GM12874 (cell line): ENCODE data around the gene P2RX6.

Source experiments
- TF ChIP-seq, protein P1 (sequence below): IDR thresholded peaks from 2 replicates; pipeline ENCODE4 v1.5.1; 2011; ENCODE audit warnings: low read depth, mild to moderate bottlenecking, control low read depth, low read length, moderate library complexity; ENCODE audit not compliant: insufficient read depth

Gene P2RX6

DNA sequence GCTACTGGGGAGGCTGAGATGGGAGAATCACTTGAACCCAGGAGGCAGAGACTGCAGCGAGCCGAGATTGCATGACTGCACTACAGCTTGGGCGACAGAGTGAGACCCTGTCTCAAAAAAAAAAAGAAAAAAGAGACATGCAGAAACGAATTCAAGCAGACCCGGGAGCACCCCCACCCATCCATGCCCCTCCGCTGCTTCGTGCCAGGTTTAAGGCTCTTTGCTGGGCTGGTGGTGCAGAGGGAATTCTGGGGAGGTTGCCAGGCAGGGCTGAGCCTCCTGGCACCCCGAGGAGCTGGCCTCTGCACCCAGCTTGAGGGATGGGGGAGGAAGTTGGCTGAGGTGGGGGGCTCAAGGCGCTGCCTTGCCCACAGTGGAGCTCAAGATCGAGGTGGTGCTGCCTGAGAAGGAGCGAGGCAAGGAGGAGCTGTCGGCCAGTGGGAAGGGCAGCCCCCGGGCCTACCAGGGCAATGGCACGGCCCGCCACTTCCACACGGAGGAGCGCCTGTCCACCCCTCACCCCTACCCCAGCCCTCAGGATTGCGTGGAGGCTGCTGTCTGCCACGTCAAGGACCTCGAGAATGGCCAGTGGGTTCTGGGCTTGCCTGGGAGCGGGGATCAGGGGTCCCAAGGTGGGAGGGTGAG is 41.9 kb upstream of the P2RX6 start:
- TF ChIP-seq, protein P1, sequence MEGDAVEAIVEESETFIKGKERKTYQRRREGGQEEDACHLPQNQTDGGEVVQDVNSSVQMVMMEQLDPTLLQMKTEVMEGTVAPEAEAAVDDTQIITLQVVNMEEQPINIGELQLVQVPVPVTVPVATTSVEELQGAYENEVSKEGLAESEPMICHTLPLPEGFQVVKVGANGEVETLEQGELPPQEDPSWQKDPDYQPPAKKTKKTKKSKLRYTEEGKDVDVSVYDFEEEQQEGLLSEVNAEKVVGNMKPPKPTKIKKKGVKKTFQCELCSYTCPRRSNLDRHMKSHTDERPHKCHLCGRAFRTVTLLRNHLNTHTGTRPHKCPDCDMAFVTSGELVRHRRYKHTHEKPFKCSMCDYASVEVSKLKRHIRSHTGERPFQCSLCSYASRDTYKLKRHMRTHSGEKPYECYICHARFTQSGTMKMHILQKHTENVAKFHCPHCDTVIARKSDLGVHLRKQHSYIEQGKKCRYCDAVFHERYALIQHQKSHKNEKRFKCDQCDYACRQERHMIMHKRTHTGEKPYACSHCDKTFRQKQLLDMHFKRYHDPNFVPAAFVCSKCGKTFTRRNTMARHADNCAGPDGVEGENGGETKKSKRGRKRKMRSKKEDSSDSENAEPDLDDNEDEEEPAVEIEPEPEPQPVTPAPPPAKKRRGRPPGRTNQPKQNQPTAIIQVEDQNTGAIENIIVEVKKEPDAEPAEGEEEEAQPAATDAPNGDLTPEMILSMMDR = no peak

DNA sequence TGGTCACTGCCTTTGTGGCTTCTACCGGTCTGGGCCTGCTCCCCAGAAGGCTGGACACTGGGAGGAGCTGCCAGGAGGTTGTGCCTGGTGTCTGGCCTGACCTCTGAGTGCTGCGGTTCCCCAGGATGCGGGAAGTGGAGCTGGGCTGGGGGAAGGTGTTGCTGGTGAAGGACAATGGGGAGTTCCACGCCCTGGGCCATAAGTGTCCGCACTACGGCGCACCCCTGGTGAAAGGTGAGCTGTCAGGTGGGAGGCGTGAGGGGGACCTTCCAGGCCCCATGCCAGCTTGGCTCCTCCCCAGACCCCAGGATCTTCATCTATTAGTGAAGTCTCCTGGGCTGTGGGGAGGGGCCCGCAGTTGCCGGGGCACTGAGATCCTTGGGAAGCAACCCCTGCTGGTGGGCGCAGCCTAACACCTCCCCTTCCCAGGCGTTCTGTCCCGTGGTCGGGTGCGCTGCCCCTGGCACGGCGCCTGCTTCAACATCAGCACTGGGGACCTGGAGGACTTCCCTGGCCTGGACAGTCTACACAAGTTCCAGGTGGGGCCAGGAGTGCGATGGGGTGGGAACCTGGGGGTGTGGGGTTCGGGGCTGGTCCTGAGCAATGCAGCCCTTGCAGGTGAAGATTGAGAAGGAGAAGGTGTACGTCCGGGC is 41.2 kb upstream of the P2RX6 start:
- TF ChIP-seq, protein P1 = no peak

DNA sequence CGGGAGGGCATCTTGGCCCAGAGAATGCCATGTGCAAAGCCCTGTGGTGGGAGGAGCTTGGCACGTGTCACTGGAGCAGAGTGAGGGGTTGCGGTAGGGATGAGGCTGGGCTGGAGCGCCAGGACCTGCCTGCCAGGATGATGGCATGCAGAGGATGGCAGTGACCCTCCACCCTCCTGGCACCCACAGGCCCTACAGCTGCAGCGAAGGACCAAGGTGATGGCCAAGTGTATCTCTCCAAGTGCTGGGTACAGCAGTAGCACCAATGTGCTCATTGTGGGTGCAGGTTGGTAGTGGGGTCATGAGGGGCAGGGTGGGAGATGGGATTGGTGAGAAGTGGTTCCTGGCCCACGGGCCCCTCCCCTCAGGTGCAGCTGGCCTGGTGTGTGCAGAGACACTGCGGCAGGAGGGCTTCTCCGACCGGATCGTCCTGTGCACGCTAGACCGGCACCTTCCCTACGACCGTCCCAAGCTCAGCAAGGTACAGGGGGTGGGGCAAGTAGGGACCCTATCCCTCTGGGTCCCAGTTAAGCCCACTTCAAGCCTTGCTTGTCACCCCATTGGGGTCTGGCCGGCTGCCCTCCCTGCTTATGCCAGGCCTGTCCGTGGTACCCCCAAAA is 40.5 kb upstream of the P2RX6 start:
- TF ChIP-seq, protein P1 = no peak

DNA sequence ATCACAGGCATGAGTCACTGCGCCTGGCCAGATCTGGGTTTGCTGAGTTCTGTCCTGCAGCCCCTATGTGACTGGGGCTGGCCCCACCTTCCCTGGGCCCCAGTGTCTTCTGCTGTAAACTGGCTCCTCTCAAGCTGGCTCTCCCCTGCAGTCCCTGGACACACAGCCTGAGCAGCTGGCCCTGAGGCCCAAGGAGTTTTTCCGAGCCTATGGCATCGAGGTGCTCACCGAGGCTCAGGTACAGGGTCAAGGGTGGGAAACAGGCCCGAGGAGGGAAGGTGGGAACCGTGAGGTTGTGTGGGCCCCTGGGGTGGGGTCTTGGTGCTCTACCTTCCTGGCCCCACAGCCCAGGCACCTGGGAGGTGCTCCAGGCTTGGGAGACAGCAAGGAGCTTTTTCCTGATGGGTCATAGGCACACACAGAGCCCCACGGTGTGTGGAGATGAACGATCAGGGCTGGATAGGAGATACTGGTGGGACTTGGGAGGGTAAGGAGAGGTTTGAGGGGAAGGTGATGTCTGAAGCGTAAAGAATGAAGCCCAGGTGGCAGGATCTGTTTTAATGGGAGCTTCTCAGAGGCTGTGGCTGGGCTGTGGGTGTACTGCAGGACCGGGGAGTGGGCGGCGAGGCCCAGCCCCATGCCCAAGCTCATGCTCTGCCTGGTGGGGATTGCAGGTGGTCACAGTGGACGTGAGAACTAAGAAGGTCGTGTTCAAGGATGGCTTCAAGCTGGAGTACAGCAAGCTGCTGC is 39.2 kb upstream of the P2RX6 start:
- TF ChIP-seq, protein P1 = no peak

DNA sequence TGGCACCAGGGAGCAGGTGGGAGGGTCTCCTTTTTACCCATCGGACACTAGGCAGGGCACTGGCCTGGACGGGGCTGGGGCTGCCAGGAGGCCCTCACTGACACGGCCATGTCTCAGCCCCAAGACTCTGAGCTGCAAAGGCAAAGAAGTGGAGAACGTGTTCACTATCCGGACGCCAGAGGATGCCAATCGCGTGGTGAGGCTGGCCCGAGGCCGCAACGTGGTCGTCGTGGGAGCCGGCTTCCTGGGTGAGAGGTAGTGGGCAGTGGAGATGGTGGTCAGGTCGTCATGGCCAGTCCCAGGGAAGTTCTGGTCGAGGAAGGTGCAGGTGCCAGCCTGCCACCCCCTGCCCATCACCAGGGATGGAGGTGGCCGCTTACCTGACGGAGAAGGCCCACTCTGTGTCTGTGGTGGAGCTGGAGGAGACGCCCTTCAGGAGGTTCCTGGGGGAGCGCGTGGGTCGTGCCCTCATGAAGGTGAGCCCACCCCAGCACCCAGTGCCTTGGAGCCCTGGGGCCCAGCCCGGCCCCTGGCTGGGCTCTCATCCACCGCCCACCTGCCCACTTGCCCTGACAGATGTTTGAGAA is 38.6 kb upstream of the P2RX6 start:
- TF ChIP-seq, protein P1 = no peak

DNA sequence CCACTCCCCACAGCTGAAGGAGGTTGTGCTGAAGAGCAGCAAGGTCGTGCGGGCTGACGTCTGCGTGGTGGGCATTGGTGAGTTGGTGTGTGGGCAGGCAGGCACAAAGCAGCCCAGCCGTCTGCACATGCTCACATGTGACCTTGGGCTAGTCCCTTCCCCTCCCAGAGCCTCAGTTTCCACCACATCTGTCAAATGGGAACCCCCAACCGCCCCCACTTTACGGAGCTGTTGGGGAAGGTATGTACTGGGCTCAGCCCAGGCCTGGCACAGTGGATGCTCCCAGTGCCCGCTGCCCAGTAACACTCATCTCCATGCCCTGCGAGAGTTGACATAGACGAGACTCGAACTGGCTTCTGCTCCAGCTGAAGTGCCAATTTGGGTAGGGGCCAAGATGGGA is 37.9 kb upstream of the P2RX6 start:
- TF ChIP-seq, protein P1 = no peak
